GM19239 (cell line): ENCODE results near the gene TEKT5.
"Not testable (repeated sequence)": the region's sequence is repeated elsewhere in the genome, so short reads cannot be mapped to it uniquely, and the experiment has no call there.

Experiments
- DNase-seq: peaks from one replicate; pipeline ENCODE4 v3.0.0; 2011; ENCODE audit warnings: low spot score; ENCODE audit not compliant: insufficient read length
- FAIRE-seq: peaks from 2 replicates; lab custom pipeline; 2011; peaks lifted over from hg19 to GRCh38; lab: Jason Lieb, UNC

TEKT5 gene

DNA sequence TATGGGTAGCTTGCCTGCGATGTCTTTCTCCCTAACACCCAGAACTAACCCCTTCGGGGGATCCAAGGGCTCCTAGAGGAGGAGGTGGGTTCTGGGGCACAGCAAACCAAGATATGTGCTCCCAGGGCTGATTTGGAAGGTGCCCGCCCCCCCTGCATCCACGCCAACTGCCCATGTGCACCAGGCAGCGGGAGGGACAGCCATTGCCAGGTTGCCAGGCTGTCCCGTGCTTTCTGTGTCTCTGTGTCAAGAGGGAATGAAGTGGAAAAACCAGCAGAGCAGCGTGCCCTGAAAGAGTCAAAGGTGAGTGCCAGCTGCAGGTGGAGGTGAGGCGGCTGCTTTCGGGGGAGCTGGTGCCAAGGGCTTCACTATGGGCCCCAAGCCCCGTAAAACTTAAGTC lies 6.4 kb downstream of the TEKT5 start:
- DNase-seq: no peak
- FAIRE-seq: no peak

DNA sequence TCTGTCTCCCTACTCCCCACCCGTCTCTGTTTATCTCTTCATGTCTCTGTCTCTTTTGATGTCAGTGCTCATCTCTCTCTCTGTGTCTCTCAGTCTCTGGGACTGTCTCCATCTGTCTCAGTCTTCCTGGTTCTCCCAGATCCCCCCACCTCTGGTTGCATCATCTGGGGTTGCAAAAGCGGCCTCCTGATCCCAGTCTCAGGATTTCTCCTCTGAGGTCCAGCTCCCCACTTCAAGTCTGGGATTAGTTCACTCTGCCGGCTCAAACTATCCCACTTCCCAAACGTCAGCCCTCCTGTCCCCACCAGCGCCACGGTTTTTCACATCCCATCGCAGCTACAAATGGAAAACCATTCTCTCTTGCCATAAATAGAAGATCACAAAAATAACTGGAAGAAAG lies 9.0 kb downstream of the TEKT5 start:
- FAIRE-seq (no peak), DNase-seq (no peak)

DNA sequence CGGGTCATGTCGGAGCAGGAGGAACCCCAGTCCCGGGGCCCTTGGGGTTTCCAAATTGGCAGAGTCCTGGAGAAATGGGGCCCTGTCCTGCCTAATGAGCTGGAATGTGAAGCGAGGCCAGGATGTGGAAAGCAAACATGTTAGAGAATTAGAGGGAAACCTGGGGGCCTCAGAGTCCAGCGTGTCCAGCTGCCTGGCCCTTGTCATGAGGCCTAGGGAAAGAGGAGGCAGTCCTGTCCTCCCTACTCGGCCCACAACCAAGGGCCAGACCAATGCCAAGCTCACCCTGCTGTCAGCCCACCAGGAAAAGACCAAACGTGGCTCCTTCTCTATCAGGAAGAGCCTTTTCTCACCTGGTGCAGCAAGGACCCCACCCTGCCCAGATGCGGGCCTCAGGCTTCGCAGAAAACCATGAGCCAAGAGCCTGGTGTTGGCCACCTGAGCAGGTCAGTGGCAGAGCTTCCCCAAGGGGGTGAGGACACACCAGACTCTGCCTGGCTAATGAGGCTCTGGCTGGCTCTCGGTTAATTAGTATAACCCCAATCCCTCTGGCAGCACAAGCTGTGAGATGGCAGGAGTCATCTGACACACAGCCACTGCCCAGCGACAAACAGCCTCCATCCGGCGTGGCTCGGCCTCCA lies 10.1 kb downstream of the TEKT5 start:
- DNase-seq (no peak), FAIRE-seq (no peak)

DNA sequence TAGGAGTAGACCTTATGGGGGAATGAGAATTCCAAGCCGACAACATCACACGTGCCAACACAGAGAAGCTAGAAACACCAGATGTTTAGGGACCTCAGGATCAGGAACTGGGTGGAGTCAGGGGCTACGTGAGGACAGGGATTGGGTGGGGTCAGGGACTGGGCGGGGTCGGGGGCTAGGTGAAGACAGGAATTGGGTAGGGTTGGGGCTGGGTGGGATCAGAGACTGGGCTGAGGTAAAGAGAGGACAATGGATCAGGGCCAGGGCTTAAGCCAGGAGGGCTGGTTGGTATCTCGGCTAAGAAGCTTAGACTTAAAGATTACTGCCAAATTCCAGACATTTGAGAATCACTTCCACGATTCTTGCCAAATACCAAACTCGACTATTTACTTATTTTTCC lies 11.6 kb downstream of the TEKT5 start:
- FAIRE-seq (no peak), DNase-seq (no peak)

DNA sequence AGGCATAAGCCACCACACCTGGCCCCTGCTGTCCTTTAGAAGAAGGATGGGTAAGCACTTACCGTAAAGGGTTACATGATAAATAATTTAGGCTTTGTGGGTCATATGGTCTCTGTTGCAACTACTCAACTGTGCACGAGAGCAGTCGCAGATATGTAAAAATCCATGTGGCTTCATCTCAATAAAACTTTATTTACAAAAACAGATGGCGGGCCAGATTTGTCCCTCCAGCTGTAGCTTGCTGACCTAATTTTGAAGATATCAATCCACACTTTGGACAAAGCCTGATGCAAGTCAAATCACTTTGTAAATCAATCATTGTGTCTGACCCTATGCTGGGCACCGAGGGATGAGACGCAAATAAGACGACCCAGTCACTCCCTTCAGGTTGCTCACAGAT lies 12.1 kb downstream of the TEKT5 start:
- DNase-seq (no peak), FAIRE-seq (no peak)

DNA sequence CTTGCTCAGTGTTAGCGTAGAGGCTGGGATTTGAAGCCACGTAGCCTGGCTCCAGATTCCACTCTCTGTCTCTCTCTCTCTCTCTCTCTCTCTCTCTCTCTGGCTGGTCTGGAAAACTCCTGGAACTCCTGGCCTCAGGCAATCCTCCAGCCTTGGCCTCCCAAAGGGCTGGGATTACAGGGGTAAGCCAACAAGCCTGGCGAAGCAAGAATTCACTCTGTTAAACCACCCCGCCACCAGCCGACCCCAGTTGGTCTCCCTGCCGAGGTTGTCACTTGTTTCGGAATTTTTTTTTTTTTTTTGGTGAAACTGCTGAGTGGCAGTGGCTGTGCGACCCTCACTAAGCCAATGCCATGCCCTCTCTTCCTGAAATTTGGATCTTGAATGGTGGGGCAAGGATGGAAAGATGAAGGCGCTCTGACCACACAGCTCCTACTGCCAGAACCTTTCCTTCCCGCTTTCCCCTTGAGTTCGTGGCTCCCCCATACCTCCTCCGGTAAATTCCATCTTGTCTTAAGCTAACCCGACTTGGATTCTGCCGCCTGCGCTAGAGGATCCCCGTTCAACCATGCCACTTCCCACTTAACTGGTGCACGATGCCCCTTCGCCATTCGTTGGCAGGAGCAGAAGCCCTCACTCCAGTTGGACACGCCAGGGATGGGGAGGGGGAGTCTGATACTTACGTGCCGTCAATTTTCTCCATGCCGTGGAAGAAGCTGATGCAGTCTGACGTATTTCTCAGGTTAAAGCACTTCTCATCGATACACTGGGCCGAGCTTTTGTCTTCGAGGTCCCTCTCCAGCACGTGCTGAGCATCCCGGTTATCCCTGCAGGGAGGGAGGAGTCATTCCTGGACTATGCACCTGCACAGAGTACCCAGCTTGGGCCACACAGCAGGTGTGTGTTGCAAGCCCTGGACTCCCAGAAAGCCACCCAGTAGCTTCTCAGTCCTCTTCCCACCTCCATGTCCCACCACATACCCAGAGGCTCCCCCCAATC lies 13.1 kb downstream of the TEKT5 start:
- no peak for DNase-seq
- FAIRE-seq: no peak

DNA sequence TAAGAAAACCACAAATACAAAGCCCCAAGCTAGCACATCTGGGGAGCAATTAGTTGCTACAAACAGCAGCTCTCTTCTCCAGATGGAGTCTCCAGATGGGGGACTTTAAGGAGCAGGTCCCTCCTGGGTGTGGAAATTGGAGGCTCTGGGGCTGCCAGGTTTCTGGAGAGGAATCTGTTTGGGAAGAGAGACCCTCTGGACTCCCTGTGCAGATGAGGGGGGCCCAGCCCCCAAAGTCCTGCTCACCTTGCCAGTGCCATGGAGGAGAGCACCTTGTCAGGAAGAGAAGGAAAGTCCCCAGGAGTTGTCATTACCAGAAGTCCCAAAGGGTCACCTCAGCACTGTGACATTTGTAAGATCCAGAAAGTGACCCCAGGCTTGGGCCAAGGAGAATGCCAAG lies 14.8 kb downstream of the TEKT5 start:
- FAIRE-seq: no peak
- no peak for DNase-seq

DNA sequence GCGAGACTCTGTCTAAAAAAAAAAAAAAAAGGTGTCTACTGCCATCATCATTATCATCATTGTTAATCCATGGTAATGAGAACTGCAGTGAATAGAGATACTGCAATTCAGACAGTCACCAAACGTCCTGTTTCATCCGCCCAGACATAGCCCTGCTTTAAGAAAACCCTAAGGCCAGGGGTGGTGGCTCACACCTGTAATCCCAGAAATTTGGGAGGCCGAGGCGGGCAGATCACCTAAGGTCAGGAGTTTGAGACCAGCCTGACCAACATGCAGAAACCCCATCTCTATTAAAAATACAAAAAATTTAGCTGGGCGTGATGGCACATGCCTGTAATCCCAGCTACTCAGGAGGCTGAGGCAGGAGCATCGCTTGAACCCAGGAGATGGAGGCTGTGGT lies 15.3 kb downstream of the TEKT5 start:
- DNase-seq, FAIRE-seq: not testable (repeated sequence)

DNA sequence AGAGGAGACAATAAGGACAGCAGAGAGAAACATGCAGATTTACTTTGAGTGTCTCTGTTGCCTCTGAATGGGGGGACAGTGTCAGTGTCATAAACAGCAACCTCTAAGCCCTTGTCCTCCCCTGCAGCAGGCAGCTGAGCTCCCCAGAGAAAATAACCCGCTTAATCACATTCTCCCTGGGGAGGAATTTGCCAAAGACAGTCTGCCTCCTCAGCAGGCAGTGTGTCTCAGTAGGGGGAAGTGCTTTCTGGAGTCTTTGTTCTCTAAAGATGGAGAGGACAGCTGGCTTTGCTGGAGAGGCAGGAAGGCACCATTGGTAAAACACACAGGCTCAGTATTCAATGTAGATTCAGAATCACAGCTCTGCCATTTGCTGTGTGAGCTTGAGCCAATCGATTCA lies 16.1 kb downstream of the TEKT5 start:
- DNase-seq (no peak), FAIRE-seq (no peak)

DNA sequence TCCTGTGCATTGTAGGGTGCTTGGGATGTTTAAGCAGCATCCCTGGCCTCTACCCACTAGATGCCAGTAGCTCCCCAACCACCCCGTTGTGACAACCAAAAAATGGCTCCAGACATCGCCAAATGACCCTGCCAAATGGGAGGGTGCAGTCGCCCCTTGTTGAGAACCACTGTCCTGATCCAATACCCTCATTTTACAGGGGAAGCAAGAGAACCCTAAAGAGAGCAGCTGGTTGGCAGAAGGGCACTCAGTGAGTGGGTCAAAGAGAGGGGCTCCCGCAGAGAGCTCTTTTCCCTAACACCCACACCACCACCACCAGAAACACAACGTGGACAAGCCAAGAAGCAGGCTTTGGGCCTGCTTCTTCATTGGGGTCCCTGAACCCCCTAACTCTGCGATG lies 18.4 kb downstream of the TEKT5 start:
- no peak for FAIRE-seq
- no peak for DNase-seq

DNA sequence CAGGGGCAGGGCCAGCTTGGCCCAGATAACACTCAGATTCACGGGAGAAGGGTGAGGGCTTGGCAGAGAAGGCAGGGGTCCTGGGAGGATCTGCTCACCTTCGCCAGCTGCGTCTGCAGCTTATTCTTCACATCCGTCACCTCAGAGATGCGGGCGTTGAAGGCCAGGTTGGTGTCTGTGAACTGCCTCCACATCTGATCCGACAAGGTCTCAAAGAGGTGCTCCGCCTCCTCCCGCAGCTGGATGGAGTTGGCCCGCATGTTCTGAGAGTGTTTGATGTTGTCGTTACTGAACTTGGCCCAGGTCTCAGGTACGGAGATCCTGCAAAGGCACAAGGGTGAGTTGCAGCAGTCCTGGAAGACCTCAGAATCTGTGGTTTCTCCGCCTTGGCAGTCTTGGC lies 18.9 kb downstream of the TEKT5 start:
- DNase-seq (no peak), FAIRE-seq (no peak)

DNA sequence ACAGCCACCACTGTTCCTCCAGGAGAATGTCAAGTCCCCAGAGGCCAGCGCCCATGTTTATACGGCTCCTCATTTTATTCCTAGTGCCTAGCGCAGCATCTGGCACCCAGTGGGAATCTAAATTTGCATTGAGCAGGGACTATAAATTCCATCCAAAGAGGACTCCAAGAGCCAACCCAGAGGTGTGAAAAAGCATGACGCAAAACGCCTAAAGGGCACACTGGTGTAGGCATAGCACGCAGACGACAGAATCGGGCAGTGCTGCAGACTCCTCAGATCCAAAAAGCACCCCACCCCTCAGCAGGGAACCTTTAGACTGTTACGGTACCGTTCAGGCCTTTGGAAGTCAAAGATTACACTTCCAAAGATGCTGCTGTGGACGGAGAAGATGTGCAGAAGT lies 19.5 kb downstream of the TEKT5 start:
- no peak for DNase-seq
- FAIRE-seq: no peak

DNA sequence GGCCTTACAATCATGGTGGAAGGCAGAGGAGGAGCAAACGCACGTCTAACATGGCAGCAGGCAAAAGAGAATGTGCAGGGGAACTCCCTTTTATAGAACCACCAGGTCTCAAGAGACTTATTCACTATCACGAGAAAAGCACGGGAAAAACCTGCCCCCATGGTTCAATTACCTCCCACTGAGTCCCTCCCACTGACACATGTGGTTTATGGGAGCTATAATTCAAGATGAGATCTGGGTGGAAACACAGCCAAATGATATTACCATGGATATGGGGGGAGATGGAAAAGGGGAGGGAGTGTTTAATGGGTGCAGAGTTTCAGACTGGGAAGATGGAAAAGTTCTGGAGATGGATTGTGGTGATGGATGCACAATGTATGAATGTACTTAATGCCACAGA lies 23.0 kb downstream of the TEKT5 start:
- no peak for DNase-seq
- FAIRE-seq: no peak

DNA sequence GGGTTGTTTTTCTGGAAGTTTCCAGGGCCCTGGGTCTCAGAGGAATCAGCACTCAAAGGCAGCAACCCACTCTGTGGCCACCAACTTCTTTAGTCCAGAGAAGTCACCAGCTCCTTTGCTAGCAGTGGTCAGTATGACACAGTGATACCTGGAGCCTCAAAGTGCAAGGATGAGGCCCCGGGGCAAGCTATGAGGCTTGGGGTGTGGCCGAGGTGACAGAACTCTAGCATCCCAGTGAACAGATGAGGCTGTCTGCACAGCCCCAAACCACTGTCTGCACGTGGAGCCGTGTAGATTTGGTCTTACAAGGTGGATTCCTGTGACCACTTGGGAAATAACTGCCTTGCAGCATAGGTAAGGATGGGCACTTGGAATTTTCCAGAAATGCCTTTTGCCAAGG lies 24.9 kb downstream of the TEKT5 start:
- DNase-seq (no peak), FAIRE-seq (no peak)

DNA sequence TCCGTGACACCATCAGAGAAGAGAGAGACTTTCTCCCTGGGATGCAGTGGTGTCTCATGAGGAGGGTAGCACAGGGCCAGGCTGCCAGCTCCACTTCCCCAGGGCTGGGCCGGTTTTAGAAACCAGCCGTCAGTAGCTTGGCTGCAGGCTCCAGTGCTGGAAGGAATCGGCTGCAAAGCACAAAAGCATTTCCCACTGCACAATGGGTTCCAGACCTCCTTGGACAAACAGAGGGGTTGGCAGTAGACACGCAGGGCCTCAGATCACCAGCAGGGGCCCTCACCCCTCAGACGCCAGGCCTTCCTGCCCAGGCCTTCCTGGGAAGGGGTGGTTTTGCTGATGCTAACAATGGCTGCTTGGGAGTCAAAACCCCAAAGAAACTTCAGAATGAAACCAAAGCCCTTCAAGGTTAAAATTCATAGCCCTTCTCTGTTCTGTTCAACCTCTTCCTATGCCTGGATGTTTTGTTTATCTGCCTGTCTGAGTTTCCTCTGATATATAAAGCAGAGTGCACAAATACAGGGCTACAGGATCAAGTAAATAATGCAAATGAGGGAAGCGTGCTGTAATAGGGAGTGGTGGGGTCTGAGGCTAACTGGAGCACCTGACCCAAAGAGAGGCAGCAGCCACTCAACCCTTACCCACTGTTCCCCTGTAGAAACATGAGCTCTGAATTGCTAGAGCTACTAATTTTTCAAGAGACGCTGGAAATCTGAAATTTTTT lies 26.2 kb downstream of the TEKT5 start:
- peak; percentile 34 for DNase-seq

DNA sequence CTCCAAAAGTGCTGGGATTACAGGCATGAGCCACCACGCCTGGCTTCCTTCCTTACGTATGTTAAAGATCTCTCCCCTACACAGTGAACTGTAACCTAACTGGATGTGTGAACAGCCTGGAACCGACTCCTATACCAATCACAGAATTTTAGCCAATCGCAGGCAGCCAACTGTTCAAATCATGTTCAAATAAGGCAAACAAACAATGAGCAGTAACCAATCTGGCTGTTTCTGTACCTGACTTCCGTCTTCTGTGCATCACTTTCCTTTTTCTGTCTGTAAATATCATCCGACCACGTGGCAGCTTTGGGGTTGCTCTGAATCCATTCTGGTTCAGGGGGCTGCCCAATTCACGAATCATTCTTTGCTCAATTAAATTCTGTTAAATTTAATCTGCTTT lies 27.5 kb downstream of the TEKT5 start:
- FAIRE-seq (no peak), DNase-seq (no peak)

More for the DNA sequence above, 26.2 kb downstream of the TEKT5 start:
- FAIRE-seq: no peak

DNA sequence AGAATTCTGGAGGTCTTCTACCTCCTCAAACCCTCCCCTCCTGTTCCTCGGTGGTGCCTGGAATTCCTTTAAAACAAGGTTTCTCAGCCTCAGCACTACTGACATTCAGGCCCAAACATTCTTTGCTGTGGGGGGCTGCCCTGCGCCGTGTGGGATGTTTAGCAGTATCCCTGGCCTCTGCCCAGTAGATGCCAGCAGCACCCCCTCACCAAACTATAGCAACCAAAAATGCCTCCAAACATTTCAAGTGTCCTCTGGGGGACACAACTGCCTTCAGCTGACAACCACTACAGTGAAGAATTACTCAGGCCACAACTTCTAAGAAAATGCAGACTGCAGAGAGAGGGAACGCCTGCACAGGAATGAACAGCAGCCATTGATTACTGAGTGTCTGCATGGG lies 28.4 kb downstream of the TEKT5 start:
- FAIRE-seq: no peak

DNA sequence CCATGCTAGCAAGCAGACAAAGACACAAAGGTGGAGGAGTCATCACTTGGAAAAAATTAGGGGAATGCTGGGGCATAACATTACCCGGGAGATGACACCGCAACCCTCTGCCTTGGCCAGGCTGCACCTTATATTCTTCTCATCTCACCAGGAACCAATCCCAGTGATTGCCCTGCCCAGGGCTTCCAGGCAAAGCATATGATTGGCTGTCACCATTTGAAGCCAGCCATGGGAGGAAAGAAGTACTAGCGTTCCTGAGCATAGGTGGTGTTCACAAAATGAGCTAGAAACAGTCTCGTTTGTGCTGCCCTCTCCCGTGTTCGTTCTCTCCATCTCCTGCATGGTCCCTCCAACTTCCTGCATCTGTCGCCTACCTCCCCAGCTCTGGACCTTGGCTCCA lies 29.6 kb downstream of the TEKT5 start:
- FAIRE-seq: no peak

More for the DNA sequence above, 28.4 kb downstream of the TEKT5 start:
- no peak for DNase-seq

DNA sequence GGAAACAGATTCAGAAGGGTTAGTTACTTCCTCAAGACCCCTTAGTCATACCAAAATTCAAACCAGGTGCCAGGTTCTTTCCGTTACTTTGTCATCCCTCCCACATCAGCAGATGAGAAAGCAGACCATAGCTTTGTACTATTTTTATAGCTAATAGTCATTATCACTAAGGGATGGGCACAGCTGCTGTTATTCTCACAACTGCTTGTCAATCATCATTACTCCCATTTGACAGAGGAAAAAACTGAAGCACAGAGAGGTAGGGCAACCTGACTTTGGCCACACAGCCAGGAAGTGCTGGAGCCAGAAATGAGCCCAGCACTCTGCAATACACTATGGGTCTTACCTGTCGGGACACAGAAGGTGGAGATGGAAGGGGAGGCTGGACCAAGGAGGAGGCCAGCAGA lies 30.0 kb downstream of the TEKT5 start:
- FAIRE-seq (no peak), DNase-seq (no peak)

More for the DNA sequence above, 29.6 kb downstream of the TEKT5 start:
- DNase-seq: no peak

DNA sequence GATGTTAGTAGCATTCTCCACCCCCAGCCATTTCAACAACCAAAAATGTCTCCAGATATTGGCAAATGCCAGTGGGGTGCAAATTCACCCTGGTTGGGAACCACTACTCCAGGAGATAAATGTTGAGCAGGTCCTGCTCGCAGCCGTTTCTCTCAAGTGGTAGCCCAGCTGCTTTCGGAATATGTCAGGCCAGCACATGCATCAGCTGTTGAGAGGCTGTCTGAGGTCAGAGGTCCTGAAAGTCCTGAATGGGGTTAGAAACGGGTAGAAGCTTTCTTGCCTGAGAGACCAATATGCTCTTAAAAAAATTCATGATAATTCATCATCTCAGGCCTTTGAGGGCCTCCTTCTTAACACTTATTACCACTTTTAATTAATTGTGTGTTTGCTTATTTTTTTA lies 31.0 kb downstream of the TEKT5 start:
- no peak for DNase-seq
- no peak for FAIRE-seq

DNA sequence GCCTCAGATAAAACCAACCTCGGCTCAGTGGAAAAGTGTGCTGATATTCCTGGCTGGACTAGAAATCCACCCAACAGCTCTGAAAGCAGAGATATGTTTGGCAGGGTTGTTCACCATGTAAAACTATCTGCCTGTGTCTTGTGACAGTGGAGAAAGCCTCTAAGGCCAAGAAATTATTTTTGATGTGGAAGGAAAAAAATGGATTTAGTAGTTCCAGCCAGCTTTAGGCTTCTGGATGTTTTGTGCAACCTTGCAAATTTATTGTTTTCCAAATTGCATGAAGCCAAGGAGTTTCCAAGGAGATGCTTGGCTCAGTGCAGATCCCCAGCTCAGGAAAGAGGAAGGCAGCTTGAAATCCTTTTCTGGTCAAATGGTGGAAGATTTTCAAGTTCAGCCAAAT lies 31.6 kb downstream of the TEKT5 start:
- FAIRE-seq: no peak
- DNase-seq: no peak
